Keratinocyte (primary cell): ENCODE data around the gene DLG1. TPM values are rescaled to one million over a fixed set of nuclear protein-coding genes. Genes with fewer than 3 reads are reported as not detected.

Experiments
- DNase-seq: peaks from one replicate; pipeline ENCODE4 v3.0.0-alpha.2; 2011; ENCODE audit warnings: low read depth, missing footprints, low spot score
- FAIRE-seq: peaks from 2 replicates; lab custom pipeline; 2011; peaks lifted over from hg19 to GRCh38; lab: Jason Lieb, UNC
- H2AFZ ChIP-seq: 2 replicates; pipeline ENCODE4 v1.6.0; 2012; ENCODE audit warnings: low read length, control low read depth, inconsistent platforms; ENCODE audit not compliant: control insufficient read depth
- H3K27ac ChIP-seq: 2 replicates; pipeline ENCODE4 v1.5.1; 2011; ENCODE audit warnings: low read length; ENCODE audit not compliant: control insufficient read depth, insufficient read depth
- H3K27me3 ChIP-seq: 3 replicates; pipeline ENCODE4 v1.6.0; 2011; ENCODE audit warnings: low read length; ENCODE audit not compliant: control insufficient read depth, insufficient read depth; ENCODE audit errors: extremely low read depth
- H3K36me3 ChIP-seq, 2 experiments: 2 replicates in 1 of 2; 3 replicates in 1 of 2; pipeline ENCODE4 v1.5.1; 2011; ENCODE audit warnings: low read length in 2 of 2, mild to moderate bottlenecking in 1 of 2; ENCODE audit not compliant: control insufficient read depth in 2 of 2, insufficient read depth in 2 of 2; ENCODE audit errors: extremely low read depth in 1 of 2
- H3K4me1 ChIP-seq: 3 replicates; pipeline ENCODE4 v1.5.1; 2011; ENCODE audit warnings: low read length; ENCODE audit not compliant: control insufficient read depth, insufficient read depth; ENCODE audit errors: extremely low read depth
- H3K4me2 ChIP-seq: 3 replicates; pipeline ENCODE4 v1.6.0; 2011; ENCODE audit warnings: low read depth, low read length; ENCODE audit not compliant: control insufficient read depth, insufficient read depth; ENCODE audit errors: extremely low read depth
- H3K4me3 ChIP-seq, 3 experiments: fragments of 200-600 bp in 1 of 3; sonication (generic) in 1 of 3; 2 replicates in 2 of 3; 3 replicates in 1 of 3; pipeline ENCODE4 v1.5.1; 2011 to 2016; ENCODE audit warnings: low read length in 3 of 3, mild to moderate bottlenecking in 3 of 3, control low read depth in 2 of 3, inconsistent platforms in 1 of 3, low read depth in 1 of 3, mixed read lengths in 1 of 3, mixed run types in 1 of 3, moderate library complexity in 1 of 3; ENCODE audit not compliant: control insufficient read depth in 2 of 3, insufficient read depth in 2 of 3; ENCODE audit errors: extremely low read depth in 1 of 3
- H3K79me2 ChIP-seq: 2 replicates; pipeline ENCODE4 v1.6.0; 2012; ENCODE audit warnings: low read length; ENCODE audit not compliant: control insufficient read depth, insufficient read depth
- H3K9ac ChIP-seq: 3 replicates; pipeline ENCODE4 v1.6.0; 2011; ENCODE audit warnings: low read length; ENCODE audit not compliant: control insufficient read depth, insufficient read depth; ENCODE audit errors: extremely low read depth
- H3K9me1 ChIP-seq: 3 replicates; pipeline ENCODE4 v1.6.0; 2011; ENCODE audit warnings: low read length; ENCODE audit not compliant: control insufficient read depth, insufficient read depth; ENCODE audit errors: extremely low read depth
- H3K9me3 ChIP-seq: 2 replicates; pipeline ENCODE4 v1.5.1; 2012; ENCODE audit warnings: low read depth, low read length; ENCODE audit not compliant: control insufficient read depth
- H4K20me1 ChIP-seq: 3 replicates; pipeline ENCODE4 v1.6.0; 2011; ENCODE audit warnings: low read length; ENCODE audit not compliant: control insufficient read depth, insufficient read depth; ENCODE audit errors: extremely low read depth
- CTCF ChIP-seq, 3 experiments: IDR thresholded peaks in 1 of 3; conservative IDR thresholded peaks in 1 of 3; optimal IDR thresholded peaks in 1 of 3; 2 replicates in 2 of 3; 3 replicates in 1 of 3; pipeline versions ENCODE3 to v1.5.1; 2011; ENCODE audit warnings: low read length in 3 of 3, mild to moderate bottlenecking in 3 of 3, moderate library complexity in 2 of 3, control low read depth in 1 of 3, inconsistent platforms in 1 of 3; ENCODE audit not compliant: insufficient read depth in 2 of 3; ENCODE audit errors: extremely low read depth in 1 of 3
- EZH2 ChIP-seq: IDR thresholded peaks from one replicate; pipeline ENCODE4 v1.6.1; 2012; ENCODE audit warnings: inconsistent platforms, mild to moderate bottlenecking, low read length, moderate library complexity
- dilution Hi-C: fragments of 300-500 bp; cut with MboI; formaldehyde crosslinking; loops from one replicate; pipeline ENCODE4 v1.7.0; 2020; ENCODE audit warnings: low sequenced_read_pairs; ENCODE audit not compliant: extremely low pct_ligation_motif_present
- polyA plus RNA-seq, 5 experiments: library from polyadenylated mRNA; depleted of rRNA in 3 of 5; stranded (reverse) in 3 of 5; stranded (forward) in 1 of 5; unstranded in 1 of 5; fragments of >200 nt; gene quantifications; 1 replicate in 1 of 5; 2 replicates in 3 of 5; 3 replicates in 1 of 5; pipeline versions ENCODE4 v1.2.1 to v1.2.3, GENCODE V29; 2011 to 2012; ENCODE audit warnings: missing spikeins in 2 of 5, low read depth in 1 of 5, low replicate concordance in 1 of 5

Gene DLG1
- polyA plus RNA-seq, 1 donor (not counting 4 experiments of a cell fraction or from before 2014, with no cell fraction given) = 139 TPM

- Histone ChIP-seq H3K9ac (no peak overlapping the region), H3K4me2 (no peak overlapping the region), H3K9me3 (no peaks in the 10 kb centered on the region), H3K36me3 (no peaks in the 10 kb centered on the region), H3K27ac (peak overlapping the region; percentile 1), H3K4me1 (peaks cover 47% of the 10 kb centered on the region), H4K20me1 (no peaks in the 10 kb centered on the region), H3K9me1 (no peaks in the 10 kb centered on the region), H3K27me3 (no peaks in the 10 kb centered on the region), H3K4me3 (no peak overlapping the region), H3K79me2 (peaks cover 22% of the 10 kb centered on the region), H2AFZ (no peak overlapping the region)
- DNase-seq (no peak), FAIRE-seq (no peak)
- dilution Hi-C loops = loop anchor here (25.0 kb wide), 1 partner anchor 185 kb away; no protein-coding TSS in a partner anchor
- TF ChIP-seq EZH2 (no peak), CTCF (optimal IDR thresholded peaks at IDR 0.05 in 1 of 3, IDR thresholded peaks at IDR 0.05 in 1 of 3, conservative IDR thresholded peaks at IDR 0.05 in 1 of 3; ENCODE audit: extremely low read depth in 1 of 3, insufficient read depth in 2 of 3, low read length in 3 of 3) (no peak)
These were observed 3.6 kb upstream of the DLG1 start for GRCh38 chr3:197302033-197302432.

GRCh38 chr3:197300361-197300760 is 1.9 kb upstream of the DLG1 start:
- TF ChIP-seq EZH2 (no peak), CTCF (optimal IDR thresholded peaks at IDR 0.05 in 1 of 3, IDR thresholded peaks at IDR 0.05 in 1 of 3, conservative IDR thresholded peaks at IDR 0.05 in 1 of 3; ENCODE audit: extremely low read depth in 1 of 3, insufficient read depth in 2 of 3, low read length in 3 of 3) (no peak)
- no peak overlapping the region for H2AFZ ChIP-seq
- H3K9me1 ChIP-seq = no peaks in the 10 kb centered on the region
- H3K36me3 ChIP-seq = peaks cover 2 to 10% of the 10 kb centered on the region in 2 experiments
- H3K9me3 ChIP-seq = no peaks in the 10 kb centered on the region
- H3K79me2 ChIP-seq = peaks cover 39% of the 10 kb centered on the region
- peak overlapping the region; percentile 99 for H3K4me2 ChIP-seq
- no peak overlapping the region for H3K4me3 ChIP-seq
- H3K27me3 ChIP-seq = no peaks in the 10 kb centered on the region
- no peak overlapping the region for H3K9ac ChIP-seq
- H4K20me1 ChIP-seq = no peaks in the 10 kb centered on the region
- H3K4me1 ChIP-seq = peaks cover 35% of the 10 kb centered on the region
- dilution Hi-C loops = loop anchor here (25.0 kb wide), 1 partner anchor 187 kb away; no protein-coding TSS in a partner anchor
- no peak for FAIRE-seq
- DNase-seq = no peak
- H3K27ac ChIP-seq = no peak overlapping the region
